Measurements from ENCODE around the gene ARL16.
A peak's percentile ranks its signal among the peaks of the same experiment; 100 is the strongest.

Gene ARL16

GRCh38 chr17:81666342-81667191 lies 17.0 kb downstream of the ARL16 start, which contains the start of the genes CCDC137 and OXLD1:
TSS of gene CCDC137 (plus strand) at chr17:81666737. CDS start at chr17:81666767, 30 bp downstream.
TSS of gene OXLD1 (minus strand) at chr17:81666605. CDS start at chr17:81666577, 28 bp downstream.
- peak; percentile 76 for DNase-seq (ENCODE audit: low read depth)

- no peak for DNase-seq (ENCODE audit: low read depth)
Measured at GRCh38 chr17:81666092-81666341, 17.6 kb downstream of the ARL16 start.

GRCh38 chr17:81665205-81666091 lies 18.1 kb downstream of the ARL16 start:
- DNase-seq (ENCODE audit: low read depth), result no peak

GRCh38 chr17:81664051-81664470 lies 19.5 kb downstream of the ARL16 start:
- DNase-seq (ENCODE audit: low read depth), result no peak

- DNase-seq (ENCODE audit: low read depth), result no peak
Measured at GRCh38 chr17:81662002-81662401, 21.6 kb downstream of the ARL16 start.

GRCh38 chr17:81660441-81660840 lies 23.2 kb downstream of the ARL16 start:
- DNase-seq (ENCODE audit: low read depth), result no peak

- DNase-seq (ENCODE audit: low read depth), result no peak
Measured at GRCh38 chr17:81659038-81659437, 24.6 kb downstream of the ARL16 start.

- DNase-seq (ENCODE audit: low read depth), result no peak
Measured at GRCh38 chr17:81656835-81657234, 26.8 kb downstream of the ARL16 start.

GRCh38 chr17:81656118-81656743 lies 27.4 kb downstream of the ARL16 start, which contains the start of gene PDE6G:
TSS of gene PDE6G (minus strand) at chr17:81656542. CDS start at chr17:81653305, 3,237 bp downstream.
- no peak for DNase-seq (ENCODE audit: low read depth)

GRCh38 chr17:81655378-81656117 lies 28.0 kb downstream of the ARL16 start:
- DNase-seq (ENCODE audit: low read depth), result no peak

- no peak for DNase-seq (ENCODE audit: low read depth)
Measured at GRCh38 chr17:81652906-81653771, 30.5 kb downstream of the ARL16 start.

- DNase-seq (ENCODE audit: low read depth), result peak; percentile 71
Measured at GRCh38 chr17:81651692-81652091, 31.9 kb downstream of the ARL16 start.

- no peak for DNase-seq (ENCODE audit: low read depth)
Measured at GRCh38 chr17:81650951-81651350, 32.6 kb downstream of the ARL16 start.

GRCh38 chr17:81648707-81649085 lies 34.9 kb downstream of the ARL16 start:
- no peak for DNase-seq (ENCODE audit: low read depth)

GRCh38 chr17:81648013-81648706 lies 35.4 kb downstream of the ARL16 start:
- DNase-seq (ENCODE audit: low read depth), result no peak

- no peak for DNase-seq (ENCODE audit: low read depth)
Measured at GRCh38 chr17:81647640-81648012, 36.0 kb downstream of the ARL16 start.

GRCh38 chr17:81646869-81647600 lies 36.6 kb downstream of the ARL16 start:
- no peak for DNase-seq (ENCODE audit: low read depth)

GRCh38 chr17:81644976-81645952 lies 38.3 kb downstream of the ARL16 start:
- no peak for DNase-seq (ENCODE audit: low read depth)

Measured in HS-5 (cell line).